ENCODE results near the gene LSG1. TPM values are rescaled to one million over a fixed set of nuclear protein-coding genes. Genes with fewer than 3 reads are reported as not detected.

LSG1 gene
- total and polyA plus RNA-seq, 10 of the 15 experiments (the other 5 are each of a cell fraction or from before 2014, with no cell fraction given): 14.3 to 75.6 (median 54.4) TPM

- RAD21 ChIA-PET (ENCODE audit: unreplicated experiment): interaction anchor here (1.5 to 2.1 kb wide), 2 partner anchors 421 to 577 kb away, joined by 3 to 7 read pairs; no protein-coding TSS in a partner anchor
- no peak for FAIRE-seq
- intact Hi-C loops (cut with micrococcal nuclease; ENCODE audit: unreplicated experiment): loop anchor here (5.0 kb wide), 1 partner anchor 181 kb away; no protein-coding TSS in a partner anchor
- TF ChIP-seq FOXK2 (IDR thresholded peaks at IDR 0.05) (peak; percentile 90), POLR2A (IDR thresholded peaks at IDR 0.05; ENCODE audit: low read depth, low read length) (peak; percentile 100), HSF1 (IDR thresholded peaks at IDR 0.05; ENCODE audit: low read depth, low read length) (no peak), TBL1XR1 (IDR thresholded peaks at IDR 0.05; ENCODE audit: low read depth, low read length) (0 out of 2 replicates have a peak, but pooled peaks have one; percentile 37), CEBPB (IDR thresholded peaks at IDR 0.05; ENCODE audit: borderline replicate concordance in 1 of 2, low read depth in 2 of 2, low read length in 2 of 2) (no peak), ATF7 (IDR thresholded peaks at IDR 0.05; ENCODE audit: low read depth) (peak; percentile 86), STAT1 (conservative IDR thresholded peaks at IDR 0.05) (0 out of 2 replicates have a peak, but pooled peaks have one; percentile 48), SMAD1 (IDR thresholded peaks at IDR 0.05; ENCODE audit: low read depth, partially characterized antibody) (no peak), POLR2AphosphoS2 (IDR thresholded peaks at IDR 0.05; ENCODE audit: low read depth, low read length) (peak; percentile 64; the same call in 1 of the 2 replicates), TCF3 (IDR thresholded peaks at IDR 0.05; ENCODE audit: borderline replicate concordance, insufficient read depth, low read depth, low read length) (peak; percentile 89; the same call in 1 of the 2 replicates), GATAD2B (conservative IDR thresholded peaks at IDR 0.05; ENCODE audit: low read depth) (peak; percentile 27; the same call in 1 of the 2 replicates), JUND (IDR thresholded peaks at IDR 0.05; ENCODE audit: low read depth, low read length) (peak; percentile 44; the same call in 1 of the 2 replicates), KLF5 (IDR thresholded peaks at IDR 0.05; ENCODE audit: partially characterized antibody) (peak; percentile 95), TAF1 (IDR thresholded peaks at IDR 0.05; ENCODE audit: borderline replicate concordance, low read depth, low read length) (peak; percentile 97), SMC3 (IDR thresholded peaks at IDR 0.05; ENCODE audit: borderline replicate concordance, low read length) (no peak), MTA3 (IDR thresholded peaks at IDR 0.05; ENCODE audit: borderline replicate concordance, low read length) (peak; percentile 7; the same call in 1 of the 2 replicates), CHD1 (IDR thresholded peaks at IDR 0.05; ENCODE audit: low read depth, low read length) (0 out of 2 replicates have a peak, but pooled peaks have one; percentile 81), PML (IDR thresholded peaks at IDR 0.05; ENCODE audit: low read length) (peak; percentile 95), SP1 (IDR thresholded peaks at IDR 0.05; ENCODE audit: low read depth, low read length) (peak; percentile 39), SIX5 (IDR thresholded peaks at IDR 0.05; ENCODE audit: low read depth, low read length, severe bottlenecking) (no peak), PBX3 (IDR thresholded peaks at IDR 0.05; ENCODE audit: insufficient replicate concordance, low read depth, low read length) (peak; percentile 43), ATF3 (IDR thresholded peaks at IDR 0.05; ENCODE audit: borderline replicate concordance, extremely low read depth, low read depth, low read length) (no peak)
Observed at GRCh38 chr3:194685718-194686413, 13.9 kb upstream of the LSG1 start, which contains the start of gene FAM43A. TSS of gene FAM43A (plus strand) at chr3:194685883. CDS start at chr3:194686827, 944 bp downstream.

More at GRCh38 chr3:194685718-194686413, 13.9 kb upstream of the LSG1 start, which contains the start of gene FAM43A:
- ATAC-seq (peak; percentile 45), DNase-seq (ENCODE audit: low read depth, low spot score) (no peak)
- H3K4me2 ChIP-seq (ENCODE audit: control insufficient read depth, insufficient read depth): peak within 1 kb of the TSS; percentile 95
- under 1% methylated on average over 58 of the region's 70 CpGs for WGBS (ENCODE audit: insufficient coverage, insufficient replicate concordance, low lambda C conversion rate, missing lambda C conversion rate)
- no peaks in the 10 kb centered on the region for H4K20me1 ChIP-seq (ENCODE audit: control insufficient read depth, insufficient read depth)
- peak within 1 kb of the TSS; percentile 61 for H3K9ac ChIP-seq (ENCODE audit: control insufficient read depth, insufficient read depth, low read length)
- SMC1A ChIA-PET (ENCODE audit: uncharacterized antibody, unreplicated experiment): interaction anchor here (0.6 to 1.4 kb wide), 3 partner anchors 418 to 573 kb away, joined by 3 read pairs; no protein-coding TSS in a partner anchor
- TSS peak; percentile 64 for BruUV-seq (replicated peaks)
- POLR2A ChIA-PET: no interaction called here
- peak within 1 kb of the TSS; percentile 38 for H2AFZ ChIP-seq (ENCODE audit: control insufficient read depth, low read depth, low read length)
- in situ Hi-C loops (cut with MboI): loop anchor here (10.0 kb wide), 1 partner anchor 439 kb away; no protein-coding TSS in a partner anchor
- H3K36me3 ChIP-seq (ENCODE audit: control insufficient read depth in 2 of 2, insufficient read depth in 2 of 2, low read length in 1 of 2): no peaks in the 10 kb centered on the region
- H3K27ac ChIP-seq (ENCODE audit: control insufficient read depth, insufficient read depth): 0 out of 2 replicates have a peak within 1 kb of the TSS, but pooled peaks have one; percentile 17
- CTCF ChIA-PET: interaction anchor here (1.3 to 4.8 kb wide), 4 partner anchors 14 to 585 kb away, joined by 3 to 29 read pairs (median 12); partner anchors contain the start of genes LSG1 and XXYLT1
- peaks cover 61% of the 10 kb centered on the region for H3K4me1 ChIP-seq (ENCODE audit: control insufficient read depth, insufficient read depth, low read length)
- no peaks in the 10 kb centered on the region for H3K9me3 ChIP-seq (replicated peaks; ENCODE audit: control insufficient read depth, insufficient read depth, low read length)
- H3K79me2 ChIP-seq (ENCODE audit: control insufficient read depth, insufficient read depth, low read length): no peaks in the 10 kb centered on the region; the same call in 1 of the 2 replicates
- peak within 1 kb of the TSS; percentile 73 for H3K4me3 ChIP-seq
- H3K27me3 ChIP-seq (replicated peaks in 1 of 2; ENCODE audit: control insufficient read depth in 2 of 2, insufficient read depth in 2 of 2, low read length in 1 of 2): peaks cover 0 to 5% of the 10 kb centered on the region in 2 experiments; a peak in 2 of 4 replicates
